ENCODE data around the gene POLD1. TPM values are rescaled to one million over a fixed set of nuclear protein-coding genes. Genes with fewer than 3 reads are reported as not detected.

The POLD1 gene
- total RNA-seq, 1 donor from 2014 or later = 36.7 TPM

DNA sequence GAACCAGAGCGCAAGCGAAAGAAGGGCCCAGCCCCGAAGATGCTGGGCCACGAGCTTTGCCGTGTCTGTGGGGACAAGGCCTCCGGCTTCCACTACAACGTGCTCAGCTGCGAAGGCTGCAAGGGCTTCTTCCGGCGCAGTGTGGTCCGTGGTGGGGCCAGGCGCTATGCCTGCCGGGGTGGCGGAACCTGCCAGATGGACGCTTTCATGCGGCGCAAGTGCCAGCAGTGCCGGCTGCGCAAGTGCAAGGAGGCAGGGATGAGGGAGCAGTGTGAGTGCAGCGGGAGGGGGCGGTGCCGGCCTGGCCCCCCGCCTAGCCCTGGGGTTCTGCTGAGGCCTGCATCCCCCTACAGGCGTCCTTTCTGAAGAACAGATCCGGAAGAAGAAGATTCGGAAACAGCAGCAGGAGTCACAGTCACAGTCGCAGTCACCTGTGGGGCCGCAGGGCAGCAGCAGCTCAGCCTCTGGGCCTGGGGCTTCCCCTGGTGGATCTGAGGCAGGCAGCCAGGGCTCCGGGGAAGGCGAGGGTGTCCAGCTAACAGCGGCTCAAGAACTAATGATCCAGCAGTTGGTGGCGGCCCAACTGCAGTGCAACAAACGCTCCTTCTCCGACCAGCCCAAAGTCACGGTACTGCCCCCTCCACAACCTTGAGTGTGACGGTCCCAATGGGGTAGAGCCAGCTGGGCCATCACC lies 5.8 kb upstream of the POLD1 start:
- Mint-ChIP-seq H3K27ac (no peak overlapping the region), H3K9me3 (no peaks in the 10 kb centered on the region), H3K4me1 (peaks cover 6% of the 10 kb centered on the region), H3K36me3 (peaks cover 22% of the 10 kb centered on the region), H3K4me3 (peak overlapping the region; percentile 99), H3K27me3 (ENCODE audit: insufficient read depth, low read depth) (peaks cover 7% of the 10 kb centered on the region)
- DNase-seq (ENCODE audit: low spot score) = no peak
- H3K27ac ChIP-seq = no peak overlapping the region
- no peaks in the 10 kb centered on the region for H4K20me1 ChIP-seq (ENCODE audit: low read depth)
- no peaks in the 10 kb centered on the region for H3K9me3 ChIP-seq (ENCODE audit: low read depth)
- TF ChIP-seq EZH2 (IDR thresholded peaks at IDR 0.05) (no peak), CTCF (IDR thresholded peaks at IDR 0.05) (no peak), EZH2phosphoT487 (IDR thresholded peaks at IDR 0.05) (no peak)
- H2AFZ ChIP-seq (replicated peaks) = no peak overlapping the region
- H3K4me1 ChIP-seq = no peaks in the 10 kb centered on the region
- H3K27me3 ChIP-seq = no peaks in the 10 kb centered on the region
- H3K9ac ChIP-seq = no peak overlapping the region
- no peak overlapping the region for H3K4me3 ChIP-seq
- H3K79me2 ChIP-seq (ENCODE audit: low read depth) = no peaks in the 10 kb centered on the region
- H3K4me2 ChIP-seq = no peak overlapping the region
- H3K36me3 ChIP-seq = no peaks in the 10 kb centered on the region
- H3F3A ChIP-seq (ENCODE audit: low read depth) = peaks cover 21% of the 10 kb centered on the region

- no peaks in the 10 kb centered on the region for H3K36me3 ChIP-seq
- peaks cover 12% of the 10 kb centered on the region for H3K4me1 Mint-ChIP-seq
- peaks cover 22% of the 10 kb centered on the region for H3K36me3 Mint-ChIP-seq
- H3K27ac ChIP-seq = no peak overlapping the region
- no peak overlapping the region for H3K9ac ChIP-seq
- DNase-seq (ENCODE audit: low spot score) = no peak
- no peak overlapping the region for H3K4me3 ChIP-seq
- H3K4me1 ChIP-seq = no peaks in the 10 kb centered on the region
- H3F3A ChIP-seq (ENCODE audit: low read depth) = peaks cover 26% of the 10 kb centered on the region
- H2AFZ ChIP-seq (replicated peaks) = no peak overlapping the region
- peaks cover 11% of the 10 kb centered on the region for H3K27me3 Mint-ChIP-seq (ENCODE audit: insufficient read depth, low read depth)
- H3K27ac Mint-ChIP-seq = no peak overlapping the region
- H3K4me2 ChIP-seq = no peak overlapping the region
- H4K20me1 ChIP-seq (ENCODE audit: low read depth) = no peaks in the 10 kb centered on the region
- H3K9me3 Mint-ChIP-seq = no peaks in the 10 kb centered on the region
- H3K79me2 ChIP-seq (ENCODE audit: low read depth) = no peaks in the 10 kb centered on the region
- H3K9me3 ChIP-seq (ENCODE audit: low read depth) = no peaks in the 10 kb centered on the region
- peak overlapping the region; percentile 9 for H3K4me3 Mint-ChIP-seq
- no peaks in the 10 kb centered on the region for H3K27me3 ChIP-seq
- TF ChIP-seq CTCF (IDR thresholded peaks at IDR 0.05) (no peak), EZH2phosphoT487 (IDR thresholded peaks at IDR 0.05) (no peak), EZH2 (IDR thresholded peaks at IDR 0.05) (no peak)
These were observed 5.3 kb upstream of the POLD1 start for GRCh38 chr19:50378863-50379236.

- H3K4me3 ChIP-seq = no peak overlapping the region
- H3K79me2 ChIP-seq (ENCODE audit: low read depth) = peaks cover 1% of the 10 kb centered on the region
- H2AFZ ChIP-seq (replicated peaks) = no peak overlapping the region
- peaks cover 14% of the 10 kb centered on the region for H3K4me1 Mint-ChIP-seq
- no peak overlapping the region for H3K4me2 ChIP-seq
- no peaks in the 10 kb centered on the region for H3K9me3 Mint-ChIP-seq
- H3K9ac ChIP-seq = no peak overlapping the region
- TF ChIP-seq EZH2 (IDR thresholded peaks at IDR 0.05) = no peak
- no peak for TF ChIP-seq EZH2phosphoT487 (IDR thresholded peaks at IDR 0.05)
- TF ChIP-seq CTCF (IDR thresholded peaks at IDR 0.05) = no peak
- peaks cover under 1% of the 10 kb centered on the region for H4K20me1 ChIP-seq (ENCODE audit: low read depth)
- H3K27me3 Mint-ChIP-seq (ENCODE audit: insufficient read depth, low read depth) = peaks cover 15% of the 10 kb centered on the region
- H3K4me3 Mint-ChIP-seq = peak overlapping the region; percentile 9
- H3K27me3 ChIP-seq = no peaks in the 10 kb centered on the region
- no peaks in the 10 kb centered on the region for H3K36me3 ChIP-seq
- H3K9me3 ChIP-seq (ENCODE audit: low read depth) = no peaks in the 10 kb centered on the region
- DNase-seq (ENCODE audit: low spot score) = no peak
- H3K27ac ChIP-seq = no peak overlapping the region
- no peaks in the 10 kb centered on the region for H3K4me1 ChIP-seq
- H3F3A ChIP-seq (ENCODE audit: low read depth) = peaks cover 26% of the 10 kb centered on the region
- peaks cover 22% of the 10 kb centered on the region for H3K36me3 Mint-ChIP-seq
- H3K27ac Mint-ChIP-seq = peak overlapping the region; percentile 24
These were observed 4.5 kb upstream of the POLD1 start for GRCh38 chr19:50379602-50380001.

All from neural progenitor cell (in vitro differentiated cells).